CD8-positive, alpha-beta memory T cell (primary cell): Measurements from ENCODE around the gene FAM118B. TPM values are rescaled to one million over a fixed set of nuclear protein-coding genes. Genes with fewer than 3 reads are reported as not detected.

ENCODE experiments used
- CTCF ChIA-PET: fragments of 350-600 bp; sonication (Branson Sonifier 250); formaldehyde crosslinking; loops from one replicate; lab custom pipeline; 2021; ENCODE audit warnings: antibody characterized with exemption; lab: Charles Lee
- POLR2A ChIA-PET: fragments of 350-600 bp; sonication (Branson Sonifier 250); formaldehyde crosslinking; loops from one replicate; lab custom pipeline; 2021; ENCODE audit warnings: antibody characterized with exemption; lab: Charles Lee
- DNase-seq, 5 donors: peaks; one replicate each; pipeline versions ENCODE4 v3.0.0 to v3.0.0-alpha.2; 2020 to 2022; ENCODE audit warnings: mixed read lengths in 1 of 5
- H3K27ac ChIP-seq: one replicate; pipeline ENCODE4 v1.7.0; 2013; ENCODE audit warnings: low read depth, mild to moderate bottlenecking, low read length, moderate library complexity
- H3K27me3 ChIP-seq: 2 replicates; pipeline ENCODE4 v1.7.0; 2013; ENCODE audit warnings: low read length, mild to moderate bottlenecking; ENCODE audit not compliant: insufficient read depth, poor library complexity, severe bottlenecking
- H3K36me3 ChIP-seq: 2 replicates; pipeline ENCODE4 v1.7.0; 2013; ENCODE audit warnings: mild to moderate bottlenecking, low read length, moderate library complexity; ENCODE audit not compliant: insufficient read depth
- H3K4me1 ChIP-seq: 2 replicates; pipeline ENCODE4 v1.7.0; 2013; ENCODE audit warnings: mild to moderate bottlenecking, low read length, moderate library complexity; ENCODE audit not compliant: insufficient read depth
- H3K4me3 ChIP-seq: 2 replicates; pipeline ENCODE4 v1.7.0; 2013; ENCODE audit warnings: mild to moderate bottlenecking, low read length
- H3K9me3 ChIP-seq: 2 replicates; pipeline ENCODE4 v1.7.0; 2013; ENCODE audit warnings: mild to moderate bottlenecking, low read length
- H3K27ac Mint-ChIP-seq, 8 donors: one replicate each; pipeline ENCODE4 v1.8.0; 2020 to 2021; ENCODE audit warnings: mixed read lengths in 8 of 8, mild to moderate bottlenecking in 6 of 8, inconsistent platforms in 3 of 8, moderate library complexity in 3 of 8
- H3K27me3 Mint-ChIP-seq, 2 donors: one replicate each; pipeline ENCODE4 v1.8.0; 2020 to 2021; ENCODE audit warnings: mixed read lengths in 2 of 2, mild to moderate bottlenecking in 1 of 2, moderate library complexity in 1 of 2
- H3K36me3 Mint-ChIP-seq, 3 donors: one replicate each; pipeline ENCODE4 v1.8.0; 2020 to 2021; ENCODE audit warnings: mixed read lengths in 3 of 3, inconsistent platforms in 1 of 3, mild to moderate bottlenecking in 1 of 3
- H3K4me1 Mint-ChIP-seq, 3 donors: one replicate each; pipeline ENCODE4 v1.8.0; 2020 to 2021; ENCODE audit warnings: mixed read lengths in 3 of 3, inconsistent platforms in 1 of 3, mild to moderate bottlenecking in 1 of 3
- H3K4me3 Mint-ChIP-seq, 7 donors: one replicate each; pipeline ENCODE4 v1.8.0; 2020 to 2021; ENCODE audit warnings: mixed read lengths in 7 of 7, mild to moderate bottlenecking in 6 of 7, moderate library complexity in 4 of 7, inconsistent platforms in 2 of 7
- H3K9me3 Mint-ChIP-seq, 5 donors: one replicate each; pipeline ENCODE4 v1.8.0; 2020 to 2022; ENCODE audit warnings: mixed read lengths in 5 of 5, mild to moderate bottlenecking in 3 of 5, moderate library complexity in 2 of 5, inconsistent platforms in 1 of 5
- polyA plus RNA-seq: library from polyadenylated mRNA; unstranded; fragments of 300-500 nt; fragmentation: Illumina TruSeq; gene quantifications from one replicate; pipeline ENCODE4 v1.2.3, GENCODE V29; 2021
- total RNA-seq, 2 experiments: library from RNA; stranded (reverse); gene quantifications; one replicate each; pipeline ENCODE4 v1.2.3, GENCODE V29; 2021

FAM118B gene
- total and polyA plus RNA-seq, 3 experiments from 2014 or later: 14.2 to 19.0 (median 17.9) TPM

GRCh38 chr11:126214441-126214840 is 2.9 kb downstream of the FAM118B start:
- Histone ChIP-seq H3K4me1 (peaks cover 22% of the 10 kb centered on the region), H3K9me3 (no peaks in the 10 kb centered on the region), H3K27ac (no peak overlapping the region), H3K4me3 (no peak overlapping the region), H3K36me3 (no peaks in the 10 kb centered on the region), H3K27me3 (no peaks in the 10 kb centered on the region)
- Mint-ChIP-seq H3K27ac (peak overlapping the region in 1 of 8 donors; percentile 2), H3K36me3 (peaks cover 0 to 26% (median 2%) of the 10 kb centered on the region in 3 donors), H3K4me3 (peak overlapping the region in 1 of 7 donors; percentile 55), H3K4me1 (peaks cover 33 to 71% (median 60%) of the 10 kb centered on the region in 3 donors), H3K27me3 (no peaks in the 10 kb centered on the region), H3K9me3 (no peaks in the 10 kb centered on the region)
- DNase-seq: no peak
- CTCF ChIA-PET: no interaction called here
- POLR2A ChIA-PET: interaction anchor here (0.7 kb wide), 1 partner anchor 13 kb away, joined by 5 read pairs; no protein-coding TSS in a partner anchor

GRCh38 chr11:126214841-126215240 is 3.3 kb downstream of the FAM118B start:
- Mint-ChIP-seq H3K4me3 (peak overlapping the region in 1 of 7 donors; percentile 55), H3K27me3 (no peaks in the 10 kb centered on the region), H3K4me1 (peaks cover 32 to 68% (median 56%) of the 10 kb centered on the region in 3 donors), H3K36me3 (peaks cover 0 to 22% (median 2%) of the 10 kb centered on the region in 3 donors), H3K9me3 (no peaks in the 10 kb centered on the region), H3K27ac (no peak overlapping the region)
- Histone ChIP-seq H3K9me3 (no peaks in the 10 kb centered on the region), H3K4me1 (peaks cover 22% of the 10 kb centered on the region), H3K36me3 (no peaks in the 10 kb centered on the region), H3K27ac (no peak overlapping the region), H3K4me3 (no peak overlapping the region), H3K27me3 (no peaks in the 10 kb centered on the region)
- DNase-seq: no peak
- ChIA-PET POLR2A (interaction anchor here (0.7 kb wide), 1 partner anchor 12 kb away, joined by 5 read pairs; no protein-coding TSS in a partner anchor), CTCF (interaction anchor here (0.6 kb wide), 1 partner anchor 50 kb away, joined by 3 read pairs; no protein-coding TSS in a partner anchor)

- H3K27me3 Mint-ChIP-seq: no peaks in the 10 kb centered on the region
- H3K4me1 ChIP-seq: peaks cover 12% of the 10 kb centered on the region
- no peak overlapping the region for H3K27ac ChIP-seq
- no peak overlapping the region for H3K4me3 ChIP-seq
- H3K27ac Mint-ChIP-seq: no peak overlapping the region
- H3K27me3 ChIP-seq: no peaks in the 10 kb centered on the region
- no peaks in the 10 kb centered on the region for H3K9me3 ChIP-seq
- H3K4me1 Mint-ChIP-seq: peaks cover 21 to 55% (median 51%) of the 10 kb centered on the region in 3 donors
- peak overlapping the region in 1 of 7 donors; percentile 49 for H3K4me3 Mint-ChIP-seq
- H3K36me3 Mint-ChIP-seq: peaks cover 0 to 7% (median 5%) of the 10 kb centered on the region in 3 donors
- ChIA-PET CTCF (no interaction called here), POLR2A (interaction anchor here (0.7 kb wide), 1 partner anchor 138 kb away, joined by 4 read pairs; no protein-coding TSS in a partner anchor)
- no peaks in the 10 kb centered on the region for H3K9me3 Mint-ChIP-seq
- no peaks in the 10 kb centered on the region for H3K36me3 ChIP-seq
- DNase-seq: no peak
Measured at GRCh38 chr11:126216526-126217305, 5.1 kb downstream of the FAM118B start.

- no peaks in the 10 kb centered on the region for H3K9me3 Mint-ChIP-seq
- Histone ChIP-seq H3K4me1 (peaks cover 7% of the 10 kb centered on the region), H3K4me3 (no peak overlapping the region), H3K9me3 (no peaks in the 10 kb centered on the region), H3K27ac (no peak overlapping the region), H3K36me3 (no peaks in the 10 kb centered on the region), H3K27me3 (no peaks in the 10 kb centered on the region)
- DNase-seq: no peak
- no peak overlapping the region for H3K27ac Mint-ChIP-seq
- peak overlapping the region in 1 of 7 donors; percentile 49 for H3K4me3 Mint-ChIP-seq
- POLR2A ChIA-PET: interaction anchor here (0.7 kb wide), 1 partner anchor 138 kb away, joined by 4 read pairs; no protein-coding TSS in a partner anchor
- H3K36me3 Mint-ChIP-seq: peaks cover 0 to 5% (median 2%) of the 10 kb centered on the region in 3 donors
- H3K4me1 Mint-ChIP-seq: peaks cover 15 to 50% (median 47%) of the 10 kb centered on the region in 3 donors
- H3K27me3 Mint-ChIP-seq: no peaks in the 10 kb centered on the region
- CTCF ChIA-PET: no interaction called here
Measured at GRCh38 chr11:126217491-126217890, 5.9 kb downstream of the FAM118B start.

- H3K4me3 Mint-ChIP-seq: no peak overlapping the region
- ChIA-PET POLR2A (no interaction called here), CTCF (no interaction called here)
- H3K4me1 Mint-ChIP-seq: peaks cover 10 to 36% (median 30%) of the 10 kb centered on the region in 3 donors
- no peaks in the 10 kb centered on the region for H3K27me3 Mint-ChIP-seq
- Histone ChIP-seq H3K27ac (no peak overlapping the region), H3K4me3 (no peak overlapping the region), H3K27me3 (no peaks in the 10 kb centered on the region), H3K4me1 (no peaks in the 10 kb centered on the region), H3K9me3 (no peaks in the 10 kb centered on the region), H3K36me3 (no peaks in the 10 kb centered on the region)
- no peak for DNase-seq
- H3K27ac Mint-ChIP-seq: no peak overlapping the region
- H3K36me3 Mint-ChIP-seq: peaks cover 0 to 7% (median 2%) of the 10 kb centered on the region in 3 donors
- H3K9me3 Mint-ChIP-seq: no peaks in the 10 kb centered on the region
Measured at GRCh38 chr11:126219547-126219946, 8.0 kb downstream of the FAM118B start.

- Mint-ChIP-seq H3K4me3 (no peak overlapping the region), H3K27me3 (no peaks in the 10 kb centered on the region), H3K27ac (peak overlapping the region in 1 of 8 donors; percentile 22), H3K9me3 (no peaks in the 10 kb centered on the region), H3K36me3 (peaks cover 0 to 7% (median 6%) of the 10 kb centered on the region in 3 donors), H3K4me1 (peaks cover 5 to 27% (median 8%) of the 10 kb centered on the region in 3 donors)
- Histone ChIP-seq H3K4me3 (no peak overlapping the region), H3K27me3 (no peaks in the 10 kb centered on the region), H3K36me3 (no peaks in the 10 kb centered on the region), H3K27ac (no peak overlapping the region), H3K4me1 (no peaks in the 10 kb centered on the region), H3K9me3 (no peaks in the 10 kb centered on the region)
- POLR2A ChIA-PET: no interaction called here
- no peak for DNase-seq
- CTCF ChIA-PET: no interaction called here
Measured at GRCh38 chr11:126224647-126225294, 13.2 kb downstream of the FAM118B start.

GRCh38 chr11:126225295-126225665 is 13.7 kb downstream of the FAM118B start:
- DNase-seq: no peak
- no peaks in the 10 kb centered on the region for H3K36me3 ChIP-seq
- no peaks in the 10 kb centered on the region for H3K9me3 Mint-ChIP-seq
- peaks cover 1 to 23% (median 8%) of the 10 kb centered on the region in 3 donors for H3K4me1 Mint-ChIP-seq
- no peaks in the 10 kb centered on the region for H3K4me1 ChIP-seq
- no peak overlapping the region for H3K4me3 ChIP-seq
- no peaks in the 10 kb centered on the region for H3K9me3 ChIP-seq
- ChIA-PET CTCF (no interaction called here), POLR2A (no interaction called here)
- no peak overlapping the region for H3K27ac ChIP-seq
- peaks cover 0 to 9% (median 4%) of the 10 kb centered on the region in 3 donors for H3K36me3 Mint-ChIP-seq
- H3K27me3 Mint-ChIP-seq: no peaks in the 10 kb centered on the region
- no peak overlapping the region for H3K4me3 Mint-ChIP-seq
- H3K27ac Mint-ChIP-seq: no peak overlapping the region
- H3K27me3 ChIP-seq: no peaks in the 10 kb centered on the region
